GM18858 (cell line): ENCODE results near the gene PXDC1.
"Not testable (repeated sequence)": the region's sequence is repeated elsewhere in the genome, so short reads cannot be mapped to it uniquely, and the experiment has no call there.

ENCODE experiments used
- ATAC-seq: cut with Tn5 transposase; IDR thresholded peaks from one replicate; pipeline ENCODE4 v1.9.1; 2021; ENCODE audit not compliant: unreplicated experiment

PXDC1 gene

DNA sequence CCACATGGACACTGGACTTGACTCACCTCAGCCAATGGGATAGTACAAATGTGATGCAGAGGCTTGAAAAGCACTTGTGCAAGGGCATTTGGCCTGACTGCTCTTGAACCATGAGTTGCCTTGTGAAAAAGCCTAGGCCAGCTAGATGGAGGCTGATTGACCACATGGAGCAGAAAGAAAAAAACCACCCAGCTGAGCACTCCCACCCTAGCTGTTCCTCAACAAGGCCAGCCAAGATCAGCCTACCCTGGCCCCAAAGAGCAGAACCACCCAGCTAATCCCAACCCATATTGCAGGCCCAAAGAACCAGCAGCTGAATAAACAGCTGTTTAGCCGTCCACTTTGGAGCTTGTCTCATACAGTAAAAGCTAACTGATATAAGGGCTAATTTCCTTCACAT is 36.7 kb downstream of the PXDC1 start:
- ATAC-seq, result no peak

- no peak for ATAC-seq
These were observed 37.4 kb downstream of the PXDC1 start for GRCh38 chr6:3714111-3714510.

GRCh38 chr6:3712827-3713665 is 38.5 kb downstream of the PXDC1 start:
- no peak for ATAC-seq

GRCh38 chr6:3711776-3712175 is 39.7 kb downstream of the PXDC1 start:
- no peak for ATAC-seq

DNA sequence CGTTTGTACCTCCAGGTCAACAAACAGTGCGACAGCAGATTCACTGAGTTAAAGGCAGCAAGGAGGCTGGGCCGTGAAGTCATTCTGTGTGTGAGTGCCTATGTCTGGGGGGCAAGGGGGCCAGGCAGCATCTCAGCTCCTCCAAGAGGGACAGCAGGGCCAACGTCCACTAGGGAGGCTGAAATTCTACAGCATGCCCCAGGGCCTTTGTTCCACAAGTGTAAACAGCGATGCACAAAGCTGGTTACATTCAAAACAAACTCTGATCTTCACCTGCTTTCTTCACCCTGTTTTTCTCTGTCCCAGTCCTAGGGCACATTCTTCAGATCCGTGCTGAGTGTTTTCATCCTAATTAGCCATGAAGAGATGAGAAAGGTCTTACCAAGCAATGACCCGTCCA is 41.1 kb downstream of the PXDC1 start:
- no peak for ATAC-seq

DNA sequence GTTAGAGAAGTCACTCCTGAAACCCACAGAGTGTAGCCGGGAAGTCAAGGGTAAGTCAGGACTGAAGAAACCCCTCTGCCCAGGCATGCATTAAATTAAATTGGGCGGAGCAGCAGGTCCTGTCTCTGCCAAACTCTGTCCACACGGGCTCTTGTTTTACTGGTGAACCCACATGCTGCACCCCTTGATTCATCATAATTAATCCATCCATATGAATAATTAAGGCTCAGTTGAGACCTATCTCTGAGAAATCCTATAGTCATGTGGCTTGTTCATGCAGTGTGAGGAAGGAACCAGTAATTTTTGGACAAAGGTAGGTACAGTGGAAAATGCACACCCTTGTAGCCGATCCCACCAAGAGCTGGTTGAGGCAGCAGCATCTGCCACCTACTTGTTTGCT is 43.0 kb downstream of the PXDC1 start:
- ATAC-seq, result no peak

- ATAC-seq, result no peak
These were observed 43.6 kb downstream of the PXDC1 start for GRCh38 chr6:3707751-3708412.

DNA sequence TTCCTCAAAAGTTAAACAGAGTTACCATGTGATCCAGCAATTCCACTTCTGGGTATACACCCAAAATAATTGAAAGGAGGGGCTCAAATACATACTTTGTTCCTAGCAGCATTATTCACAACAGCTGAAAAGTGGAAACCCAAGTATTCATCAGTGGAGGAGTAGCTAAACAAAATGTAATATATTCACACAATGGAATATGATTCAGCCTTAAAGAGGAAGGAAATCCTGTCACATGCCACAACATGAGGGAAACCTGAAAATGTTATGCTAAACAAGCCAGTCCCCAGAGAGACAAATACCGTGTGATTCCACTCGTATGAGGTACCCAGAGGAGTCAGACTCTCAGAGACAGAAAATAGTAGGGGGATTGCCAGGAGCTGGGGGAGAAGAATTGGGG is 44.5 kb downstream of the PXDC1 start:
- ATAC-seq, result no peak

DNA sequence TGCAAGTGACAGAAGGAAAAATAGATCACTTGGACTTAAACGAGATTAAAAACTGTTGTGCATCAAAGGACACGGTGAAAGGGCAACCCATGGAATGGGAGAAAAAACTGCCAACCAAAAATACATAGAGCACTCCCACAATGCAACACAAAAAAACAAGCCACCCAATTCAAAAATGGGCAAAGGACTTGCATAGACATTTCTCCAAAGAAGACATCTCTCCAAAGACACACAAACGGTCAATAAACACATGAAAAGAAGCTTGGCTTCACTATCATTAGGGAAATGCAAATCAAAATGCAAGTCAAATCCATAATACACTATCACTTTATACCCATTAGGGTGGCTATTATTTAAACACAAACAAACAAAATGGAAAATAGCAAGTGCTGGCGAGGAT is 45.0 kb downstream of the PXDC1 start:
- no peak for ATAC-seq

- ATAC-seq, result no peak
These were observed 49.9 kb downstream of the PXDC1 start for GRCh38 chr6:3701631-3702030.

GRCh38 chr6:3699231-3699630 is 52.3 kb downstream of the PXDC1 start:
- ATAC-seq, result no peak

- ATAC-seq, result no peak
These were observed 53.5 kb downstream of the PXDC1 start for GRCh38 chr6:3698021-3698420.

DNA sequence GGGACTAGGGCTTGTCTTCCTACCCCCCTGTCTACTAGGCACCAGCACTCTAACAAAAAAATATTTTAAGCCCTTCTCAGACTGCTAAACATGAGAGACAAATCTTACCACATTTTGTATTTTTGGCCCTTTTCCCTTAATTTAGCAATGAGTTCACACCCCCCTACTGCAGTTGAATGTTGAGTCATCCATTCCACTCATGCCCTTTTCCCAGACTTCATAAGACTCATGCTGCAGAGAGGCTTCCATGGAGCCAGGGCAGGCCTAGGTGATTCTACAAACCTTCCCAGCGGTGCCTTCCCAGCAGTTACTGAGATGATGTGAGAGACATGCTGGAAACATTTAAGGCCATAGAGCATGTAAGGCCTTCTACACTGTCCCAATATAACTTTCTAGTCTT is 53.9 kb downstream of the PXDC1 start:
- no peak for ATAC-seq

DNA sequence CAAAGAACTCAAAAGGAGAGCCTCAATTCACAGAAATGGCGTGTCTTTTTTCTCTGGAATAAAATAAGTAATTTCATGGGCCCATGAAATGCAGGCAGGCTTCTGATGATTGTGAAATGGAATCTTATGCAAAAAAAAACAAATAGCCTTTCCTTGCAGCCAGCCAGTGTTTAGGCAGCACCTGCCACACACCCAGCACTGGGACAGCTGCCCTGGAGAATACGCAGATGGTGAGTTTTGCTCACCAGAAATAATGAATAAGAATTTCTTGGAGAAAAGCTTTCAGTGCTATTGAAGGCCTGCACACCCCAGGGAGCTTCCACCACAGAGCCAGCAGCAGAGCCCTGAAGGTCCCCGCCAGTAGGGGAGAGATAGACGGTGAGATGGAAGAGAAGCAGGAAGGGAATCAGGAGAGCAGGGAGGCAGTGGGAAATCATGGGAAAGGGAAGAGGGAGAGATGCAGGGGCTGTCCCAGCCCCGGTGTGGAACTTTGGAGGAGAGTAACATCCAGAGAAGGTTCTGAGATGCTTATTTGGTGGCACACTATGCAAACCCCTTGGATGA is 54.9 kb downstream of the PXDC1 start:
- no peak for ATAC-seq

DNA sequence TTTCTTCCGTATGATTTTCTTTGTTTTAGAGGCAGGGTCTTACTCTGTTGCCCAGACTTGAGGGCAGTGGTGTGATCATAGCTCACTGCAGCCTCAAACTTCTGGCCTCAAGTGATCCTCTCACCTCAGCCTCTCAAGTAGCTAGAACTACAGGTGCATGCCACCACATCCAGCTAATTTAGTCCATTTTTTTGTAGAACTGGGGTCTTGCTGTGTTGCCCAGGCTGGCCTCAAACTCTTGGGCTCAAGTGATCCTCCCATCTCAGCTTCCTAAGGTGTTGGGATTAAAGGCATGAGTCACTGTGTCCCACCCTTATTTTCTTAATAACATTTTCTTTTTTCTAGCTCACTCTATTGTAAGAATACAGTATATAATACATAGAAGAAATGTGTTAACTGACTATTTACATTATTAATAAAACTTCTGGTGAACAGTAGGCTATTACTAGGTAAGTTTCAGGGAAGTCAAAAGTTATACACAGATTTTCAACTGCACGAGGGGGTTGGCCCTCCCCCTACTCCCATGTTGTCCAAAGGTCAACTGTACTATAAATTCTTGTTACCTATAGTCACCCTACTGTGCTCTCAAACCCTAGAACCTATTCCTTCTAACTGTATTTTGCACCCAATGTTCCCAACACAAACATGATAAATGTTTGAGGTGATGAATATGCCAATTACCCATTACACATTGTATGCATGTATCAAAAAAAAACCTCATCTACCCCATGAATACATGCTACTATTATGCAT is 56.3 kb downstream of the PXDC1 start:
- ATAC-seq, result no peak

- ATAC-seq, result no peak
These were observed 57.7 kb downstream of the PXDC1 start for GRCh38 chr6:3693831-3694230.

DNA sequence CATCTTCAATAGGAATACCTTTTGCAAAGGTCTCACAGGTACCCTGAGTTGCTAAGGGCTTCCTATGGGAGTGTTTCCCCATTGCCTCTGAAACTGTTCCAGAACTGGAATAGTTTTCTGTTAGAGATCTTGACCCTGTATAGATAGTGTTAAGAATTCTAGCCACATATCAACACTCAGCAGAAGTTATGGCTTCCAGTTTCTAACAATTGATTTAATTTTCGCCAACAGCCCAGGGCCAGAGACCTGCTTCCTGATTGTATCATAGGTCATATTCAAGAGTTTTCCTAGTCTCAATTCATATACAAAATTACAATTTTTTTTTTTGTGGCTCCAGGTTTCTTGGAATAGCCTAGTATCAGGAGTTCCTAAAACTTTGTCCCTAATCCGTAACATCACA is 61.0 kb downstream of the PXDC1 start:
- no peak for ATAC-seq

DNA sequence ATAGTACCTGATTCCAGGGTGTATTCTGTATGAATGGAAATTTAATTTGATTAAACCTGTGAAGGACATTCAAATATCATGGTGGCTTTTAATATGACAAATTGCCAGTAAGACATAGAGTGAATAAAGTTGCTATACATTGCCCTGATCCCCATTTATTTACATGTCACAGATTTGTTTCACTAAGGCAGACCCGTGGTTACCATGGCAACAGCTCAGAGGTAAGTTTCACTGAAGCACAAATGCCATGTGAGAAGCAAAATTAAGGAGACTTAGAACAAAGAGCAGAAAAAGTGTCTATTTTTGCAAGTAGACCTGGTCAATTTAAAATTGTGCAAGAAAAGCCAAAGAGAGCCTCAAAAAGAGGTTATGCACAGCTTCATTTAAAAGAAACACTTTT is 63.7 kb downstream of the PXDC1 start:
- no peak for ATAC-seq

GRCh38 chr6:3683331-3683730 is 68.2 kb downstream of the PXDC1 start:
- no peak for ATAC-seq

DNA sequence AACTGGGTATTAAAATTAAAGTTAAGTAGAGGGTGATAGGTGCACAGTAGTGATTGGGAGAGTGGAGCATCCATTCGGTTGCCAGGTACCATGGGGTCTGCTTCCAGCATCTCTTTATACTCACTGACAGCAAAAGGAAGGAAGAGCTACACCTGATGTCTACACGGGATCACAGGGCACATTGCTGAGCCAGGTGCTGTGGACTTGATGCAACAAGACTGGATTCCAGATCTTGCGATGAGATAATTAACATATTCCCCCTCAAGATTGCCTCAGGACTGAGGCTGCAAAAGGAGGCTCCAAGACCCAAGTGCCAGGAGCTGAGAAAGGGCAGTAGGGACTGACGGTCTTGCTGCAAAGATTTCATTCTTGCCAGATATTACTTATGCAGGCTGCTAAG is 72.6 kb downstream of the PXDC1 start:
- ATAC-seq, result no peak

- not testable (repeated sequence) for ATAC-seq
These were observed 73.8 kb downstream of the PXDC1 start for GRCh38 chr6:3677751-3678150.

DNA sequence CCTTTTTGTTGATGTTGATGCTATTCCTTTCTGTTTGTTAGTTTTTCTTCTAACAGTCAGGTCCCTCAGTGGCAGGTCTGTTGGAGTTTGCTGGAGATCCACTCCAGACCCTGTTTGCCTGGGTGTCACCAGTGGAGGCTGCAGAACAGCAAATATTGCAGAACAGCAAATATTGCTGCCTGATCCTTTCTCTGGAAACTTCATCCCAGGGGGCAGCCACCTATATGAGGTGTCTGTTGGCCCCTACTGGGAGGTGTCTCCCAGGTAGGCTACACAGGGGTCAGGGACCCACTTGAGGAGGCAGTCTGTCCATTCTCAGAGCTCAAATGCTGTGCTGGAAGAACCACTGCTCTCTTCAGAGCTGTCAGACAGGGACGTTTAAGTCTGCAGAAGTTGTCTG is 74.2 kb downstream of the PXDC1 start:
- ATAC-seq, result not testable (repeated sequence)
